ENCODE data around the gene HSDL1. TPM values are rescaled to one million over a fixed set of nuclear protein-coding genes. Genes with fewer than 3 reads are reported as not detected.

The HSDL1 gene
- total and polyA plus RNA-seq, 2 of the 4 experiments (the other 2 are of a cell fraction), result 11.6 to 18.3 TPM

DNA sequence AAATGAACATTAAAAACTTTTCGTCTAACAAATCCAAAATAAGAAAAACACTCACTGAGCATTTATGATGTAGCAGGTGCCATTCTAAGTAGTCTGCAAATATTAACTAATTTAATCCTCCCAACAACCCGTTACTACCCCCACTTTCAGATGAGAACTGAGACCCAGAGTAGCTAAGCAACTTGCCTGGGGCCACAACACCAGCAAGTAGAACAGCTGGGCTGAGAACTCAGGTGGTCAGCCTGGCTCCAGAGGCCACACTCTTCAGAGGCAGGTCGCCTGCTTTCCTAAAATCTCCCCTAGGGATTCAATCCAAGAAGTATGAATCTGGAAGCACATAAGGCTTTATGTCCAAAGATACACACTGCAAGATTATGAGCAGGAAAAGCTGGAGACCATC is 34.5 kb downstream of the HSDL1 start:
- WGBS, 2 experiments (ENCODE audit: extremely low coverage in 2 of 2, insufficient read length in 1 of 2), result 57% methylated on average over 1 of the region's 3 CpGs; no CpG with 5 or more reads in 1 of the 2 experiments
- TF ChIP-seq, protein P1, sequence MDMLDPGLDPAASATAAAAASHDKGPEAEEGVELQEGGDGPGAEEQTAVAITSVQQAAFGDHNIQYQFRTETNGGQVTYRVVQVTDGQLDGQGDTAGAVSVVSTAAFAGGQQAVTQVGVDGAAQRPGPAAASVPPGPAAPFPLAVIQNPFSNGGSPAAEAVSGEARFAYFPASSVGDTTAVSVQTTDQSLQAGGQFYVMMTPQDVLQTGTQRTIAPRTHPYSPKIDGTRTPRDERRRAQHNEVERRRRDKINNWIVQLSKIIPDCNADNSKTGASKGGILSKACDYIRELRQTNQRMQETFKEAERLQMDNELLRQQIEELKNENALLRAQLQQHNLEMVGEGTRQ (IDR thresholded peaks at IDR 0.05; ENCODE audit: low read depth, low read length), result no peak
- TF ChIP-seq FOS (IDR thresholded peaks at IDR 0.05; ENCODE audit: low read depth, low read length) (no peak), RCOR1 (IDR thresholded peaks at IDR 0.05; ENCODE audit: insufficient replicate concordance, low read length) (no peak), RAD21 (IDR thresholded peaks at IDR 0.05; ENCODE audit: low read length) (no peak)
- intact Hi-C loops (cut with micrococcal nuclease), result loop anchor here (10.0 kb wide), 1 partner anchor 374 kb away; no protein-coding TSS in a partner anchor

More for the DNA sequence above, 34.5 kb downstream of the HSDL1 start:
- Histone ChIP-seq H3K36me3 (ENCODE audit: control insufficient read depth, insufficient read depth, low read length) (peaks cover 4% of the 10 kb centered on the region; the same call in 1 of the 2 replicates), H4K5ac (ENCODE audit: low read depth, low read length) (no peak overlapping the region), H3K4me3 (ENCODE audit: insufficient read depth, low read depth, low read length) (no peak overlapping the region), H3K9me3 (ENCODE audit: control insufficient read depth, insufficient read depth, low read length) (no peaks in the 10 kb centered on the region), H2BK5ac (ENCODE audit: low read depth, low read length, poor library complexity, severe bottlenecking) (no peak overlapping the region), H2BK120ac (ENCODE audit: low read depth, low read length) (no peak overlapping the region), H3K79me1 (ENCODE audit: low read depth in 1 of 2, low read length in 2 of 2) (peaks cover 33 to 67% of the 10 kb centered on the region in 2 experiments), H4K20me1 (ENCODE audit: insufficient read depth, low read length) (peaks cover 48% of the 10 kb centered on the region), H3K4me1 (ENCODE audit: control insufficient read depth, insufficient read depth, low read length) (no peaks in the 10 kb centered on the region), H3K27ac (ENCODE audit: insufficient read depth, low read length) (no peak overlapping the region), H3K14ac (replicated peaks; ENCODE audit: low read depth, low read length) (no peak overlapping the region), H3K9me1 (ENCODE audit: insufficient read depth, low read length) (peaks cover 8% of the 10 kb centered on the region), H2AK5ac (ENCODE audit: low read depth, low read length) (no peak overlapping the region), H2AK9ac (replicated peaks; ENCODE audit: low read depth, low read length, poor library complexity) (peak overlapping the region; percentile 40), H2AFZ (replicated peaks; ENCODE audit: low read length, poor library complexity) (no peak overlapping the region), H3K56ac (ENCODE audit: extremely low read depth, insufficient read depth, low read length) (no peak overlapping the region), H3K18ac (ENCODE audit: low read depth, low read length) (no peak overlapping the region), H3K27me3 (ENCODE audit: control insufficient read depth, insufficient read depth, low read length) (no peaks in the 10 kb centered on the region), H3K9ac (ENCODE audit: low read depth, low read length) (no peak overlapping the region), H3K4ac (ENCODE audit: low read depth, low read length) (no peak overlapping the region), H3K4me2 (ENCODE audit: low read depth, low read length) (no peak overlapping the region), H4K91ac (ENCODE audit: insufficient read depth, low read depth, low read length) (no peak overlapping the region), H2BK15ac (ENCODE audit: low read depth, low read length) (no peak overlapping the region), H4K8ac (ENCODE audit: low read depth in 2 of 2, low read length in 2 of 2) (no peak overlapping the region), H3K23ac (ENCODE audit: low read depth, low read length) (no peak overlapping the region), H2BK20ac (ENCODE audit: low read depth, low read length) (no peak overlapping the region)
- DNase-seq (no peak), ATAC-seq (ENCODE audit: low read depth) (no peak)
- POLR2A ChIA-PET (ENCODE audit: unreplicated experiment), result no interaction called here
- dilution Hi-C loops (cut with HindIII; ENCODE audit: low sequenced_read_pairs, unreplicated experiment) (no loop called here), in situ Hi-C loops (cut with MboI; ENCODE audit: low sequenced_read_pairs) (no loop called here)
- BruUV-seq (replicated peaks), result no TSS peak
- CTCF ChIA-PET, result no interaction called here
